Body of pancreas (tissue), 4 donors: ENCODE results near the gene TRUB2. TPM values are rescaled to one million over a fixed set of nuclear protein-coding genes. Genes with fewer than 3 reads are reported as not detected.

Experiments
- ATAC-seq: fragments of 150-250 bp; one replicate; pipeline ENCODE4 v1.9.1; 2016
- DNase-seq, 4 donors: peaks; one replicate each; pipeline ENCODE4 v3.0.0-alpha.2; 2019
- H3K27ac ChIP-seq, 4 donors: fragments of 200-600 bp; sonication (generic); 1 replicate in 3 of 4; 2 replicates in 1 of 4; pipeline versions ENCODE4 v1.5.1 to v1.6.1; 2016 to 2019; ENCODE audit warnings: mild to moderate bottlenecking in 1 of 4, mixed read lengths in 1 of 4, moderate library complexity in 1 of 4
- H3K27me3 ChIP-seq, 2 donors: fragments of 200-600 bp; sonication (generic); one replicate each; pipeline ENCODE4 v1.6.0; 2016; ENCODE audit warnings: mild to moderate bottlenecking in 1 of 2
- H3K36me3 ChIP-seq, 2 donors: fragments of 200-600 bp; sonication (generic); replicated peaks in 1 of 2; 2 replicates each; pipeline ENCODE4 v1.5.1; 2016; ENCODE audit warnings: low read depth in 2 of 2; ENCODE audit not compliant: insufficient read depth in 1 of 2
- H3K4me1 ChIP-seq: fragments of 200-600 bp; sonication (generic); one replicate; pipeline ENCODE4 v1.6.0; 2016
- H3K4me3 ChIP-seq, 2 donors: fragments of 200-600 bp; sonication (generic); 1 replicate in 1 of 2; 2 replicates in 1 of 2; pipeline ENCODE4 v1.5.1; 2016 to 2019
- H3K9me3 ChIP-seq, 3 donors: fragments of 200-600 bp; sonication (generic); 1 replicate in 2 of 3; 2 replicates in 1 of 3; pipeline ENCODE4 v1.5.1; 2016
- CTCF ChIP-seq, 7 experiments: fragments of 450-650 bp in 4 of 7; fragments of 200-600 bp in 3 of 7; sonication (generic) in 3 of 7; IDR thresholded peaks; one replicate each; pipeline ENCODE4 v1.5.1; 2016 to 2019; ENCODE audit warnings: antibody characterized with exemption in 7 of 7
- POLR2A ChIP-seq, 3 donors: fragments of 450-650 bp; IDR thresholded peaks; one replicate each; pipeline ENCODE4 v1.6.1; 2016; ENCODE audit warnings: antibody characterized with exemption in 3 of 3, mild to moderate bottlenecking in 2 of 3
- WGBS, 2 donors: methylation state at CpG; one replicate each; pipeline ENCODE4 v1.1.5; 2017; 5-methylcytosine and 5-hydroxymethylcytosine counted together
- intact Hi-C: fragments of 100-400 bp; cut with DNase I; formaldehyde crosslinking; loops from one replicate; pipeline ENCODE4 v1.15.1; 2023
- total RNA-seq, 2 donors: library from RNA; depleted of rRNA; stranded (reverse); fragments of >200 nt; gene quantifications; one replicate each; pipeline ENCODE4 v1.1.0, GENCODE V29; 2016

TRUB2 gene
- total RNA-seq, 2 donors from 2014 or later: 6.3 to 11.4 TPM

GRCh38 chr9:128349772-128350171, 27.5 kb upstream of the TRUB2 start:
- DNase-seq: no peak
- Histone ChIP-seq H3K27me3 (no peaks in the 10 kb centered on the region), H3K9me3 (no peaks in the 10 kb centered on the region), H3K27ac (no peak overlapping the region), H3K4me1 (no peaks in the 10 kb centered on the region), H3K4me3 (no peak overlapping the region), H3K36me3 (peaks cover 0 to 15% of the 10 kb centered on the region in 2 donors)
- WGBS, 2 donors: 90 to 100% methylated on average over 1 to 6 of the region's 6 CpGs
- TF ChIP-seq POLR2A (IDR thresholded peaks at IDR 0.05) (no peak), CTCF (IDR thresholded peaks at IDR 0.05) (no peak)
- no peak for ATAC-seq
- intact Hi-C loops: no loop called here

GRCh38 chr9:128349125-128349524, 26.9 kb upstream of the TRUB2 start:
- Histone ChIP-seq H3K27me3 (no peaks in the 10 kb centered on the region), H3K9me3 (no peaks in the 10 kb centered on the region), H3K4me1 (no peaks in the 10 kb centered on the region), H3K4me3 (no peak overlapping the region), H3K36me3 (peaks cover 0 to 17% of the 10 kb centered on the region in 2 donors), H3K27ac (no peak overlapping the region)
- intact Hi-C loops: no loop called here
- WGBS, 2 donors: 79 to 83% methylated on average over 2 of the region's 2 CpGs
- DNase-seq: no peak
- ATAC-seq: no peak
- TF ChIP-seq POLR2A (IDR thresholded peaks at IDR 0.05) (no peak), CTCF (IDR thresholded peaks at IDR 0.05) (no peak)

GRCh38 chr9:128344931-128345605, 22.8 kb upstream of the TRUB2 start:
- 95 to 96% methylated on average over 8 to 27 of the region's 28 CpGs for WGBS, 2 donors
- Histone ChIP-seq H3K36me3 (peaks cover 0 to 15% of the 10 kb centered on the region in 2 donors), H3K27me3 (no peaks in the 10 kb centered on the region), H3K9me3 (no peaks in the 10 kb centered on the region), H3K27ac (no peak overlapping the region), H3K4me1 (peaks cover 10% of the 10 kb centered on the region), H3K4me3 (no peak overlapping the region)
- intact Hi-C loops: no loop called here
- DNase-seq (no peak), ATAC-seq (no peak)
- TF ChIP-seq POLR2A (IDR thresholded peaks at IDR 0.05) (no peak), CTCF (IDR thresholded peaks at IDR 0.05) (no peak)

GRCh38 chr9:128343855-128344254, 21.6 kb upstream of the TRUB2 start:
- H3K27me3 ChIP-seq: no peaks in the 10 kb centered on the region
- no peaks in the 10 kb centered on the region for H3K9me3 ChIP-seq
- no peak overlapping the region for H3K27ac ChIP-seq
- TF ChIP-seq POLR2A (IDR thresholded peaks at IDR 0.05) (no peak), CTCF (IDR thresholded peaks at IDR 0.05) (no peak)
- no peak for DNase-seq
- H3K4me1 ChIP-seq: peaks cover 15% of the 10 kb centered on the region
- intact Hi-C loops: no loop called here
- WGBS, 2 donors: 98% methylated on average over 4 of the region's 4 CpGs
- H3K4me3 ChIP-seq: no peak overlapping the region
- H3K36me3 ChIP-seq: peaks cover 0 to 15% of the 10 kb centered on the region in 2 donors
- no peak for ATAC-seq
